ENCODE results near the gene UBE2D3. TPM values are rescaled to one million over a fixed set of nuclear protein-coding genes. Genes with fewer than 3 reads are reported as not detected.

Gene UBE2D3
- total RNA-seq, 1 donor from 2014 or later = 204 TPM

- H3K4me3 ChIP-seq (ENCODE audit: low read depth, low read length) = no peak overlapping the region
- H3K36me3 ChIP-seq (ENCODE audit: control insufficient read depth, insufficient read depth, low read length) = no peaks in the 10 kb centered on the region
- no peak for DNase-seq (ENCODE audit: low read depth)
- FAIRE-seq = no peak
- TF ChIP-seq CTCF (IDR thresholded peaks at IDR 0.05; ENCODE audit: insufficient read depth, low read length, severe bottlenecking) = no peak
- no peaks in the 10 kb centered on the region for H3K27me3 ChIP-seq (ENCODE audit: control insufficient read depth, insufficient read depth, low read length)
Observed at GRCh38 chr4:102751941-102752340, 75.4 kb downstream of the UBE2D3 start.

Other genes starting within 250 kb of the UBE2D3 start
- 56.2 and 60.3 TPM in 2 replicates for gene MANBA, start 66.6 kb downstream of the UBE2D3 start, total RNA-seq
- 24.0 and 54.9 TPM in 2 replicates for gene CISD2, start 41.4 kb upstream of the UBE2D3 start, total RNA-seq
- 0.79 and 1.0 TPM in 2 replicates for gene SLC9B1, start 192.2 kb upstream of the UBE2D3 start, total RNA-seq
- gene SLC9B2, start 249.2 kb upstream of the UBE2D3 start, total RNA-seq = 9.6 and 16.3 TPM in 2 replicates